ENCODE results near the gene B3GNT7. TPM values are rescaled to one million over a fixed set of nuclear protein-coding genes. Genes with fewer than 3 reads are reported as not detected.

Gene B3GNT7
- total RNA-seq, 4 donors from 2014 or later = 3.0 to 5.7 (median 3.6) TPM

GRCh38 chr2:231383416-231384108, 11.9 kb upstream of the B3GNT7 start:
- Histone ChIP-seq H3K4me3 (no peak overlapping the region), H3K27me3 (no peaks in the 10 kb centered on the region), H3K4me1 (peaks cover 0 to 8% (median 0%) of the 10 kb centered on the region in 3 donors), H3K36me3 (peaks cover 0 to 13% of the 10 kb centered on the region in 2 donors), H3K9me3 (peaks cover 0 to 7% (median 0%) of the 10 kb centered on the region in 3 donors), H3K27ac (no peak overlapping the region)
- WGBS, 2 donors (ENCODE audit: low coverage in 1 of 2) = 89 to 91% methylated on average over 5 to 8 of the region's 15 CpGs
- ATAC-seq = no peak
- TF ChIP-seq POLR2AphosphoS5 (IDR thresholded peaks at IDR 0.05) (no peak), CTCF (IDR thresholded peaks at IDR 0.05) (no peak), EP300 (IDR thresholded peaks at IDR 0.05) (no peak), POLR2A (IDR thresholded peaks at IDR 0.05) (no peak)

- H3K27ac ChIP-seq = no peak overlapping the region
Measured at GRCh38 chr2:231384109-231384435, 11.4 kb upstream of the B3GNT7 start.

GRCh38 chr2:231384970-231385369, 10.5 kb upstream of the B3GNT7 start:
- peaks cover 0 to 10% (median 0%) of the 10 kb centered on the region in 3 donors for H3K4me1 ChIP-seq
- ATAC-seq = no peak

More at GRCh38 chr2:231384109-231384435, 11.4 kb upstream of the B3GNT7 start:
- Histone ChIP-seq H3K9me3 (peaks cover 0 to 7% (median 0%) of the 10 kb centered on the region in 3 donors), H3K4me1 (peaks cover 0 to 10% (median 0%) of the 10 kb centered on the region in 3 donors), H3K36me3 (peaks cover 0 to 13% of the 10 kb centered on the region in 2 donors), H3K4me3 (no peak overlapping the region), H3K27me3 (no peaks in the 10 kb centered on the region)
- no peak for ATAC-seq
- WGBS, 2 donors (ENCODE audit: low coverage in 1 of 2) = 89 to 100% methylated on average over 1 of the region's 2 CpGs
- no peak for TF ChIP-seq EP300 (IDR thresholded peaks at IDR 0.05)
- TF ChIP-seq POLR2AphosphoS5 (IDR thresholded peaks at IDR 0.05) = no peak
- TF ChIP-seq POLR2A (IDR thresholded peaks at IDR 0.05) = no peak
- TF ChIP-seq CTCF (IDR thresholded peaks at IDR 0.05) = no peak

GRCh38 chr2:231385429-231385828, 10.1 kb upstream of the B3GNT7 start:
- Histone ChIP-seq H3K27ac (no peak overlapping the region), H3K4me1 (peaks cover 0 to 10% (median 0%) of the 10 kb centered on the region in 3 donors), H3K4me3 (no peak overlapping the region), H3K9me3 (peaks cover 0 to 7% (median 0%) of the 10 kb centered on the region in 3 donors), H3K36me3 (peaks cover 0 to 13% of the 10 kb centered on the region in 2 donors), H3K27me3 (no peaks in the 10 kb centered on the region)
- 60 to 93% methylated on average over 1 to 4 of the region's 5 CpGs for WGBS, 2 donors (ENCODE audit: low coverage in 1 of 2)
- no peak for TF ChIP-seq POLR2A (IDR thresholded peaks at IDR 0.05)
- TF ChIP-seq CTCF (IDR thresholded peaks at IDR 0.05) = no peak
- TF ChIP-seq POLR2AphosphoS5 (IDR thresholded peaks at IDR 0.05) = no peak
- TF ChIP-seq EP300 (IDR thresholded peaks at IDR 0.05) = no peak
- ATAC-seq = no peak

More at GRCh38 chr2:231384970-231385369, 10.5 kb upstream of the B3GNT7 start:
- Histone ChIP-seq H3K27ac (no peak overlapping the region), H3K27me3 (no peaks in the 10 kb centered on the region), H3K4me3 (no peak overlapping the region), H3K9me3 (peaks cover 0 to 7% (median 0%) of the 10 kb centered on the region in 3 donors), H3K36me3 (peaks cover 0 to 13% of the 10 kb centered on the region in 2 donors)
- no peak for TF ChIP-seq POLR2A (IDR thresholded peaks at IDR 0.05)
- TF ChIP-seq EP300 (IDR thresholded peaks at IDR 0.05) = no peak
- TF ChIP-seq POLR2AphosphoS5 (IDR thresholded peaks at IDR 0.05) = no peak
- no peak for TF ChIP-seq CTCF (IDR thresholded peaks at IDR 0.05)
- 93 to 97% methylated on average over 2 of the region's 2 CpGs for WGBS, 2 donors (ENCODE audit: low coverage in 1 of 2)

- H3K4me3 ChIP-seq = no peak overlapping the region
- no peak for ATAC-seq
- H3K4me1 ChIP-seq = peaks cover 0 to 10% (median 0%) of the 10 kb centered on the region in 3 donors
- H3K9me3 ChIP-seq = peaks cover 0 to 7% (median 0%) of the 10 kb centered on the region in 3 donors
- TF ChIP-seq POLR2AphosphoS5 (IDR thresholded peaks at IDR 0.05) (no peak), POLR2A (IDR thresholded peaks at IDR 0.05) (no peak), CTCF (IDR thresholded peaks at IDR 0.05) (no peak), EP300 (IDR thresholded peaks at IDR 0.05) (no peak)
- peaks cover 0 to 13% of the 10 kb centered on the region in 2 donors for H3K36me3 ChIP-seq
- no peak overlapping the region for H3K27ac ChIP-seq
- WGBS, 2 donors (ENCODE audit: low coverage in 1 of 2) = 85 to 100% methylated on average over 1 to 3 of the region's 3 CpGs
- H3K27me3 ChIP-seq = no peaks in the 10 kb centered on the region
Measured at GRCh38 chr2:231386446-231386845, 9.1 kb upstream of the B3GNT7 start.
